T47D (cell line): Measurements from ENCODE around the gene CTBP2.

Experiments used
- DNase-seq, 2 experiments: peaks; one replicate each; pipeline versions ENCODE4 v3.0.0 to v3.0.0-alpha.2; 2011 to 2012; ENCODE audit warnings: low read depth in 1 of 2, low spot score in 1 of 2
- JUND ChIP-seq: IDR thresholded peaks from 2 replicates; pipeline ENCODE4 v1.6.1; 2012; ENCODE audit warnings: low read depth
- in situ Hi-C: cut with HindIII; loops from 2 replicates; pipeline ENCODE4 v1.10.0; 2016; ENCODE audit warnings: low sequenced_read_pairs, low pct_unique_long_range_greater_than_20kb

CTBP2 gene

DNA sequence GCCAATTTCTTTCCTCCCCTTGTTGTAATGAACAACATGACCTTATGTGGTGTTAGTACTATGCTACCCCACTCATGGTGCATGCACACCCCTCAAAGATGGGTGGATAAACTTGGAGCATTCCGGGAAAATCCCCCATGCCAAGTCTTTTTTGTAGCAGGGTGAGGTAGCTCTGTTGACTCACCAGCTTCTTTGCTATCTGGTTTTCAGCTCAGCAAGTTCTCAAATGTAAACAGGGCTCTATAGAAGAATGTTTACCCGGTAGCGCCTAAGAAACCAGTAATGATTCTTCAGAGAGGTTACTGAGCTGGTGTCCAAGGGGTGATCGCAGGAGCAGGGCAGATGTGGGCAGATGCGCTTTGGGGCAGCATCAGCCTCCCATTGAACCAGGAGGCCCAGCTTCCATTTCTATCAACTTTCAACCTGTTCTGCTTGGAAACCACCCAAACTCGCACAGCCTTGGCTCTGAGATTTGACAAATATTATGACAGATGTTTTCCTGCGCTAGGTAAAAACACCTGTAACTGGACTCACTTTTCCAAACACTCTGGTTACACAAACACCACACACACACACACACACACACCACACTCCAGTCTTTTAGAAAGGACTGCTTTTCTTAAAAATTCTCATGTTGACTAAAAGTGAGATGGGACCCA, 130.7 kb downstream of the CTBP2 start:
- peak in 1 of 2 experiments; percentile 65 for DNase-seq
- in situ Hi-C loops: no loop called here
- TF ChIP-seq JUND: no peak

DNA sequence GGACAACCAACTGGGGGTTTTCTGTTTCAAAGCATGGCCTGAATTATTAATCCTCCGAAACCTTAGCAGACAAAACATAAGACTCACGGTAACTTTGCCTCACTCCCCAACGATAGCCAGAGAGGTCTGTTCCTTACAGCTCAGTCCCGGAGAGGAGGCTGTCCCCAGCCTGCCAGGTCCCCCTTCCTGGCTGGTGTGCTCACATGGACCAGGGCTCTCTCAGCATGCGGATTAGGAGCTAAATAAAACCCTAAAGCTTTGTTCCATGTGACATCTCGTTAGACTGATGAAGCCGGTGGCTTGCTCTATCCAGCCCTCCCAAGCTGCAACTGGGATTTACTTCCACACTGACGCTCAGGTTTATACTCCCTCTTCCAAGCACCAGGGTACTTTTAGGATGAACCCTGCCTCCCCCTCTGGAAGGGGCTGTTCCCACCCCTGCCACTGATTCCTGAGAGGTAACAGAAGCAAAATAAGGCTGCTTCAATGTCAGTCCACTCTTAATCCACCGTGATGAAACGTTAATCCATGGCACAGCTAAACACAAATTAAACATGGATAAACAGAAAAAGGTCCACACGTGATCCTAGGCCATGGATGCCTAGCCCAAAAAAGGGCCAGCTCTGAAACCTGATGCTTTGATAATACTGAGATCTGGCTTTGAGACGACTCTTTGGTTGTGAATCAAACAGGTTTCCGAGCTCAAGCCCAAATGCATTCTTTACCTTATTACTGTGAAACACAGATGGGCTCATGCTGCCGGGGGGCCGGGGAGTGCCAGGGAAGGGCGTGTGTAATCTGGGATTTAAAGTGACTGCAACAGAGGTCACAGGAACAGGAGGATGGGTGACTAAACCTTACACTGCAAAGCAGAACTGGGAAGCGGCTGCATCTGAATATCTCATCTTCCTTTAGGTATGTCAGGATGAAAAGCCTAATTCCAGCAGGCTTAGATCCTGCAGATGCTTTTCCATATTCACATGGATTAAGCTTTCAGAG, 132.2 kb downstream of the CTBP2 start:
- no peak for TF ChIP-seq JUND
- no peak for DNase-seq
- in situ Hi-C loops: no loop called here

DNA sequence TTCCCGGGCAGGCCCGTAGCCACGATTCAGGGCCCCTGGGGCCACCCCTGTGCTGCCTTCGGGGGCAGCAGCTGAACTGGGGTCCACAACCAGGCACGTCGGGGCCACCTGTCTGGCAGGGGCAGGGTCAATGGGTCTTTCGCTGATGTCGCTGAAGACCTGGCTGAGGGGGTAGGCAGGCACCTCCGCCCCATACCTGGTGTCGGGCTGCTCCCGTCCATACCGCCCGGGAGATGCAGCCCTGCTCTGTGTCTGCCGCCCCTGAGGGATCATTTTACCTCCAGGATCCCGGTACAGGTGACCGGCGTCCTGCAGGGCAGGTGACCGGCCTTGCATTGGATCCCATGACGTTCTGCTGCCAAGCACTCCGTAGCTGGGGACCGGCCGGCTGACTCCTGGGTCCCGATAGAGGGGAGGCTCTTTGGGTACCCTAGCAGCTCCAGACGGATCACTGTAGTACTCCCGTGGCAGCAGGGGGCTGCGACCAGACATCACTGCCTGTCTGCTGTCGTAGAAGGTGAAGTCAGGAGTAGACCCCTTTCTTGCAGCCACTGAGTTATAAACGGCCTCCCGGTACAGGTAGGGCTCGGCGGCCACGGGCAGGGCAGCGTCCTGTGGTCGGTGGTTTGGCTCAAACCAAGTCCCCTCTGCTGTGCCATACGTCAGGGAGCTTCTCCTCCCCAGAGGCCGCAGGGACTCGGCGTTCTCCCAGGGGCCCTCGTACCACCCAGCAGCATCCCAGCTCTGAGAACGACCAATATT, 133.2 kb downstream of the CTBP2 start:
- DNase-seq: no peak
- TF ChIP-seq JUND: no peak
- in situ Hi-C loops: no loop called here

DNA sequence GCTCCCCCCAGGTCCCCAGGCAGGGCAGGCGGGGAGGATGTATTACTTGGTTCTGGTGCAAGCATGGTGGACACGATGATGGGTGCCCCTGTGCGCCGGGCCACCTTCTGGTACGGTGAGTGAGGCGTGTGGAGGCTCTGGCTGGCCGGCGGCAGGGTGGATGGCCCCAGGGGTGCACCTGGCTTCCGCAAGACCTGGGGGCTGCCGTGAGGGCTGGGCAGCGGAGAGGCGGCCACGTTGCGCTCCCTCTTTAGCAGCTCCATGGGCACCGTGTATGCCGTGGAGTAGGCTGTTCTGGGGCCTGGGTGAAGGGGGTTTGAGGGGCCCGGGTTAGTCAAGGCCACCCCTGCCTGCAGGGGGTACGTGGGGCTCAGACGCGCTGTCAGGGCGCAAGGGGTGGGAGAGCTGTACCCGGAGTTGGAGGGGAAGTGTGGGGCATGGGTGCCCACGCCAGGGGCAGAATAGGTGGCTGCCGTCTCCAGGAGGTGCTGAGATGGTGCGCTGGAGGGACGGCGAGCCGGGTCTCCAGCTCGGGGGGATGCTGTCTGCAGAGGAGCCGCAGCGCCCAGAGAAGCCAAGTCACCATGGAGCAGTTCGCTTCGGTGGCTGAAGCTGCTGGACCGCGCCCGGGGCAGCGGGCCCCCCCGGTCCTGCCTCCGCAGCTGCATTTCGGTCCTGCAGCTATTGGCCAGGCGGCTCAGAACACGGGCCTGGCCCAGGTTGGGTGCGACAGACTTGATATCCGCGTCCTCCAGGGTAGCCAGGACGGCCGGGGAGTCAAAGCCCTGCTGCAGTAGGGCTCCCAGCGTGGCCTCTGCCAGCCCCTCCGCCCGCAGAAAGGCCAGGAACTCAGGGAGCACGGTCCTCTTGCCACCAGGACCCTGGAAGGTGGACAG, 134.1 kb downstream of the CTBP2 start:
- TF ChIP-seq JUND: no peak
- no peak for DNase-seq
- in situ Hi-C loops: no loop called here

DNA sequence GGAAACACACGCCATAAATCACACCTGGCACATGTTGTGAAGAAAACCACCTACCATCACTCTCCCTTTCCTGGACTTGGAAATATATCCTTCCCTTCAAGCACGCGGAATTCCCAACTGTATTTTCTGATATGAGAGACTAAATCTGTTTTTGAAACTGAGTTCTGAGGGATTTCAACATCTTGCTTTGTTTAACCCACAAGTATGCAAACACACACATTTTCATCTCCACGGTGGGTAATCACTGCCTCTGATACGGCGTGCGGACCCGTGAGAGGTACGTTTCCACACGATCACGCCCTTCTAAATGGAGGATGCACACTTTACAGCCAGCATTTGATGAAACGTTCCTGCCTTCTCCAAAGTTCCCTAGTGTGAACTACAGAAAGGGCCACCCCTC, 135.0 kb downstream of the CTBP2 start:
- no peak for DNase-seq
- no peak for TF ChIP-seq JUND
- in situ Hi-C loops: no loop called here

DNA sequence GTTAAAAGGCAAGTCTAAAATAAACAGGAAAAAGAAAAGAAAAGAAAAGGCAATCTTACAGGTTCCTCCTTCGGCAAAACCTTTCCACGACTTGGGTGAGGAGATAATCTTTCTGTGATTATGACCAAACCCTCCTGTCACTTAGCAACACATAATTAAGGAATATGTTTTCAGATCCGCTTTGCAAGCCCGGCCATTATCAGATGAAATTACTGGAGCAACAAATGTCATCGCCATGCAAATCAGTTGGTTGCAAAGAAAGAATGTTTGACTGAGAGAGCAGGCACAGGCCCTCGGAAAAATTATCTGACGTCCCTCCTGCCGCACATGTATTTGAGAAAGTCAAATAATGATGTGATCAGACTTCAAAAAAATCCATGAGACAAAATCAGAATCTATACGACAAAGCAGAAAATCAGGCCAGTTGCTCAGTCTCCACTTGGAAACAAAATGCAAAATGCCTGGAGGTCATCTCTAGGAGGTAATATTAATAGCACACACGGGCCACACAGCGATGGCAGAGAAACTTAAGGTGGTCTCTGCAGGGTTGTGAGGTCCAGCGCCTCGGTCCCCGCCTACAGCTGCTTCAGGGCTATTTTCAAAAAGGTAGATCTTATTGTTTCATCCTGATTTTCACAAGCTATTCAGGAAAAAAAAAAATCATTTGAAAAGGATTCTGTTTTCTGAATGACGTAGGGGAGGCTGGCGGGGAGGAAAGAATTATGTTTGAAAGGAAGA, 135.7 kb downstream of the CTBP2 start:
- in situ Hi-C loops: no loop called here
- no peak for TF ChIP-seq JUND
- peak; percentile 24 to 74 for DNase-seq

DNA sequence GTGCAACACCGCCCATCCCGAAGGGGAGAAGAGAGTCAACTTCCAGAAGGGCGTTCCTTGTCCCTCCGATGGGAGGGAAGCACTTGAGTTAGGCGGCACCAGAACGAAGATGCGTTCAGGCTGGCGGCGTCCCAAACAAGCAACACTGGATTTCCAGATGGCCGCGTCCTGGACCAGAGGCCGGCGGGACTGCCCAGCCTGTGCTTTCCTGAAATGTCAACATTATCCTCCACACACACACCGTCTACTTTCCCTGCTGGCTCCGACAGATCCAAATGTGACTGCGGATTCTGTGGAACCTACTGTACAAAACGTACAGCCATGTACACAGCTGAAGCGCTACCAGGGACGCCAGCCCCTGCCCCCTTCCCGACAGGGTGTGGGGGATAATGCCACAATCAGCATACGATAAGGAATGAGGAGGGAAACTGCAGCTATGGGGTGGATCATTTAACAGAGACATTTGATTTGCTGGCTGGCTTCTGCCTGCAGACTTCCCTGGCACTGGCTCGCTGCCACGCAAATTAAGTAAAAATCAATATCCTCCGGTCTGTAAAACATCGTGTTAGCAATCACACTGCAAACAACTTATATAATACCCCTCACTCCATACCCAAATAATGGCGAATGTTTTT, 136.4 kb downstream of the CTBP2 start:
- TF ChIP-seq JUND: no peak
- in situ Hi-C loops: no loop called here
- peak in 1 of 2 experiments; percentile 64 for DNase-seq

DNA sequence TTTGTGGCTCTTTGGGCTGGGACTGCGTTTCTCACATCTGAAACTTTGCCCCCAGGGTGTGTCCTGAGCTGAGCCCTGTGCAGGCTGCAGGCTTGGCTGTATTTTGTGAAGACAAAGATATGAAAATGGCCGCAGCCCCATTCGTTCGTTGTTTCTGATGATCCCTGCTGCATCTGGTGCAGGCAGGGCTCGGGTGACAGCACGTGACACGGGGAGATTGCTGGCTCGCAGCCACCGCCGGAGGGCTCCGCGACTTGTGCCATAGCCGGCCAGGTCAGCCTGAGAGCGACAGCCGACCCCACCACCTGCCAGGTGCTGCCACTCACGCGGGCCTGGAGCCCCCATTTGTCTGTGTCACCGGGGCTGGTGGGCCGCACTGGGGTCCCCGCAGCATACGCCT, 137.1 kb downstream of the CTBP2 start:
- DNase-seq: no peak
- TF ChIP-seq JUND: no peak
- in situ Hi-C loops: no loop called here

DNA sequence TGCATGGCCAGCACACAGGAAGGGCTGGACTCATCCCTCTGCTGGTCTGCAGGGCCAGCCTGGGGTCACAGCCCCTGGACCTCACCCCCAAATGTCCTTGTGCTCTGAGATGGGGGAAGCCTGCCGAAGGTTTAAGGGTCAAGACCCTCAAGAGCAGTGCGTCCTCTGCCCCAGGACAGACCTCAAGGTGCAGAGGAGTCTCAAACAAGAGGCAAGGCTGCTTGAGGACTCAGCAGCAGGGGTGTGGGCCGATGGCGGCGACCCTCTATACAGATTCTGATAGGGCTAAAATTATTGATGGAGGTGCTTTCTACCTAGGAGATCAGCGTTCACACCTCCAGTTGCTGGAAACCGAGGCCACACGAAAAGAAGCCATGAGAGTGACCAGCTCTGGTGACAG, 137.7 kb downstream of the CTBP2 start:
- TF ChIP-seq JUND: no peak
- no peak for DNase-seq
- in situ Hi-C loops: no loop called here

DNA sequence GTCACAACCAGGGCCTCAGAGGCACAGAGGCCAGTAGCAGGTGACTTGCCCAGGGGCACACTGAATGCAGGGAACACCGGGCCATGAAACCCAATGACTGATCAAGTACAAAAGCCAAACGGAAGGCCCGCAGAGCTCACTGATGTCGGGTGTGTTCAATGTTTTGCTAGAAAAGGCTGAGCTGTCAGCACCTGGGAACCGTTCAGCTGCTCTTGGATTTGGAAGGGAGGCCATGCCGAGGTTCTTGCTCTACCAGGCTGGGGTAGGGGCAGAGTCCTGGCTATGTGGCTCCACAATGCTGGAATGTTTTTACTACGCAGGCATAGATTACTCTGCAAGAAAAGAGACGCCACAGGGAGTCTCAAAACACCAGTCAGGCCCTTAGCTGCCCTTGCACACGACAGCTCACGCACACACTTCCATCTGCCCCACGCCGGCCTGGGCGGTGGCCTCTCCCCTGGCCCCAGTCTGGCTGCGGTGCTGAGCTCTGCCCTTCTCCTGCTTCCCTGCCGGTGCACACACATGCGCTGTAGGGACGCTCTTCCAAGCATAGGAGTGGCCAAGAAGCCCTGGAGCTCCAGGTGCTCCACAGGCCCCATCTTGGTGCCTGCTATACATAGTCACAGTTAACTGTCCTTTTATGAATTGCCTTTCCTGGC, 138.5 kb downstream of the CTBP2 start:
- TF ChIP-seq JUND: no peak
- in situ Hi-C loops: no loop called here
- DNase-seq: no peak
